ENCODE data around the gene ARHGDIA.
A peak's percentile ranks its signal among the peaks of the same experiment; 100 is the strongest.

ARHGDIA gene

GRCh38 chr17:81901167-81902022 lies 30.3 kb upstream of the ARHGDIA start:
- no peak for DNase-seq (ENCODE audit: low read depth)
- no peak overlapping the region for H3K4me3 ChIP-seq (ENCODE audit: low read length)
- TF ChIP-seq CTCF (IDR thresholded peaks at IDR 0.05; ENCODE audit: insufficient read depth, low read depth, low read length, missing control alignments) = no peak

GRCh38 chr17:81900181-81900820 lies 29.2 kb upstream of the ARHGDIA start:
- no peak for TF ChIP-seq CTCF (IDR thresholded peaks at IDR 0.05; ENCODE audit: insufficient read depth, low read depth, low read length, missing control alignments)
- DNase-seq (ENCODE audit: low read depth) = peak; percentile 65
- no peak overlapping the region for H3K4me3 ChIP-seq (ENCODE audit: low read length)

- no peak for DNase-seq (ENCODE audit: low read depth)
- H3K4me3 ChIP-seq (ENCODE audit: low read length) = no peak overlapping the region
- TF ChIP-seq CTCF (IDR thresholded peaks at IDR 0.05; ENCODE audit: insufficient read depth, low read depth, low read length, missing control alignments) = no peak
These were observed 28.5 kb upstream of the ARHGDIA start for GRCh38 chr17:81899514-81900166.

- no peak overlapping the region for H3K4me3 ChIP-seq (ENCODE audit: low read length)
- TF ChIP-seq CTCF (IDR thresholded peaks at IDR 0.05; ENCODE audit: insufficient read depth, low read depth, low read length, missing control alignments) = no peak
- no peak for DNase-seq (ENCODE audit: low read depth)
These were observed 27.7 kb upstream of the ARHGDIA start for GRCh38 chr17:81898885-81899284.

GRCh38 chr17:81898029-81898866 lies 27.1 kb upstream of the ARHGDIA start:
- peak; percentile 95 for DNase-seq (ENCODE audit: low read depth)
- no peak for TF ChIP-seq CTCF (IDR thresholded peaks at IDR 0.05; ENCODE audit: insufficient read depth, low read depth, low read length, missing control alignments)
- H3K4me3 ChIP-seq (ENCODE audit: low read length) = no peak overlapping the region

- H3K4me3 ChIP-seq (ENCODE audit: low read length) = no peak overlapping the region
- DNase-seq (ENCODE audit: low read depth) = no peak
- TF ChIP-seq CTCF (IDR thresholded peaks at IDR 0.05; ENCODE audit: insufficient read depth, low read depth, low read length, missing control alignments) = no peak
These were observed 24.3 kb upstream of the ARHGDIA start for GRCh38 chr17:81895400-81895799.
